ENCODE measurements around the gene SEZ6. TPM values are rescaled to one million over a fixed set of nuclear protein-coding genes. Genes with fewer than 3 reads are reported as not detected.

SEZ6 gene
- total RNA-seq, 1 experiment from 2014 or later: not detected

DNA sequence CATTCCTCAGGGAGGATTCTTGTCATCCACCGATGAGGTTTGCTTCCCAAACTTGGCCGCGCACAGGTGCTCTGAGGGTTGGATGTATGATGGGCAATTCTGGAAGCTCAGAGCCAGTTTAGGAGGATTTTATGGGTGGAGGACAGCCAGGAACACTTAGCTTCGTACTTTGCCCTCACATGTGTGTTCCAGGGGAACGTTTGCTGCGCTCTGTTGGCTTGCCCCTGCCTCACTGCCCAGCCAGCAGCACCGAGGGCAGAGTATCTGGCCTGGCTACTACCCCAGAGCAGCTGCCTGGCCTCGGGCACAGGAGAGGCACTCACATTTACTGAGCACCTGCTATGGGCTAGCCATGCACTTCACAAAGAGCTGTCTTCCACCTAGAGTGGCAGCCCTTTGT lies 14.1 kb downstream of the SEZ6 start:
- no peaks in the 10 kb centered on the region for H3K9me3 ChIP-seq (ENCODE audit: insufficient read depth, low read depth)
- H3F3A ChIP-seq (ENCODE audit: insufficient read depth, low read depth): no peaks in the 10 kb centered on the region
- ChIA-PET CTCF (interaction anchor here (0.6 kb wide), 1 partner anchor 128 kb away, joined by 3 read pairs; no protein-coding TSS in a partner anchor), POLR2A (ENCODE audit: unreplicated experiment) (no interaction called here)
- no TSS peak for BruUV-seq (replicated peaks)
- 0 out of 2 replicates have a peak, but pooled peaks cover 4% of the 10 kb centered on the region for H3K4me1 ChIP-seq (replicated peaks; ENCODE audit: insufficient read depth)
- no peak overlapping the region for H3K4me3 ChIP-seq
- H3K9me2 ChIP-seq (ENCODE audit: insufficient read depth): no peaks in the 10 kb centered on the region
- DNase-seq: no peak
- no peaks in the 10 kb centered on the region for H4K20me1 ChIP-seq (ENCODE audit: insufficient read depth)
- peaks cover 18% of the 10 kb centered on the region; the same call in 1 of the 2 replicates for H3K27me3 ChIP-seq (ENCODE audit: insufficient read depth, low read depth)
- no peak overlapping the region for H3K27ac ChIP-seq
- TF ChIP-seq, protein P1, sequence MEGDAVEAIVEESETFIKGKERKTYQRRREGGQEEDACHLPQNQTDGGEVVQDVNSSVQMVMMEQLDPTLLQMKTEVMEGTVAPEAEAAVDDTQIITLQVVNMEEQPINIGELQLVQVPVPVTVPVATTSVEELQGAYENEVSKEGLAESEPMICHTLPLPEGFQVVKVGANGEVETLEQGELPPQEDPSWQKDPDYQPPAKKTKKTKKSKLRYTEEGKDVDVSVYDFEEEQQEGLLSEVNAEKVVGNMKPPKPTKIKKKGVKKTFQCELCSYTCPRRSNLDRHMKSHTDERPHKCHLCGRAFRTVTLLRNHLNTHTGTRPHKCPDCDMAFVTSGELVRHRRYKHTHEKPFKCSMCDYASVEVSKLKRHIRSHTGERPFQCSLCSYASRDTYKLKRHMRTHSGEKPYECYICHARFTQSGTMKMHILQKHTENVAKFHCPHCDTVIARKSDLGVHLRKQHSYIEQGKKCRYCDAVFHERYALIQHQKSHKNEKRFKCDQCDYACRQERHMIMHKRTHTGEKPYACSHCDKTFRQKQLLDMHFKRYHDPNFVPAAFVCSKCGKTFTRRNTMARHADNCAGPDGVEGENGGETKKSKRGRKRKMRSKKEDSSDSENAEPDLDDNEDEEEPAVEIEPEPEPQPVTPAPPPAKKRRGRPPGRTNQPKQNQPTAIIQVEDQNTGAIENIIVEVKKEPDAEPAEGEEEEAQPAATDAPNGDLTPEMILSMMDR (conservative IDR thresholded peaks at IDR 0.05): no peak
- no peak for TF ChIP-seq EZH2 (IDR thresholded peaks at IDR 0.05; ENCODE audit: low read depth)
- no peaks in the 10 kb centered on the region for H3K79me2 ChIP-seq (ENCODE audit: low read depth)
- intact Hi-C loops (cut with micrococcal nuclease; ENCODE audit: unreplicated experiment): no loop called here
- no peaks in the 10 kb centered on the region for H3K36me3 ChIP-seq (ENCODE audit: low read depth)
- no peak overlapping the region for H3K4me2 ChIP-seq
- H2AFZ ChIP-seq: no peak overlapping the region

DNA sequence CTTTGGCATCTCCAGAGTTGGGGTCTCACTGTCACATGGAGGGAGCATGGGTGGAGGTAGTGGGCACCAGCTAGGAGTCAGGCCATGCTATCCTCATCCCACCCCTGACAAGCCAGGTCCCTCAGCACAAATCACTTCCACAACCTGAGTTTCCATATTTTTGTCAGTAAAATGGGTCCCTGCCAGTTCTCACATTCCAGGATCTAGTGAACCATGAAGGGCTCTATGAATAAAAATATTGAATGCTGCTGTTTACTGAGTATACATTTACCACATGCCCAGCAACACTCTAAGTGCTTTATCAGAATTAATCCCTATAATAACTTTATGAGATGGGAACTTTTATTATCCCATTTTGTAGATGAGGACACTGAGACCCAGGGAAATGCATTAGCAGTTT lies 16.8 kb downstream of the SEZ6 start:
- no peak for DNase-seq
- H3K36me3 ChIP-seq (ENCODE audit: low read depth): no peaks in the 10 kb centered on the region
- no peaks in the 10 kb centered on the region for H3K4me1 ChIP-seq (replicated peaks; ENCODE audit: insufficient read depth)
- no peak overlapping the region for H3K27ac ChIP-seq
- peaks cover 17% of the 10 kb centered on the region; the same call in 1 of the 2 replicates for H3K27me3 ChIP-seq (ENCODE audit: insufficient read depth, low read depth)
- TF ChIP-seq, protein P1 (conservative IDR thresholded peaks at IDR 0.05): no peak
- no peak for TF ChIP-seq EZH2 (IDR thresholded peaks at IDR 0.05; ENCODE audit: low read depth)
- no peaks in the 10 kb centered on the region for H3F3A ChIP-seq (ENCODE audit: insufficient read depth, low read depth)
- BruUV-seq (replicated peaks): no TSS peak
- intact Hi-C loops (cut with micrococcal nuclease; ENCODE audit: unreplicated experiment): no loop called here
- no peaks in the 10 kb centered on the region for H3K79me2 ChIP-seq (ENCODE audit: low read depth)
- H2AFZ ChIP-seq: no peak overlapping the region
- no peak overlapping the region for H3K4me2 ChIP-seq
- no peaks in the 10 kb centered on the region for H3K9me3 ChIP-seq (ENCODE audit: insufficient read depth, low read depth)
- no peaks in the 10 kb centered on the region for H4K20me1 ChIP-seq (ENCODE audit: insufficient read depth)
- H3K4me3 ChIP-seq: no peak overlapping the region
- no peaks in the 10 kb centered on the region for H3K9me2 ChIP-seq (ENCODE audit: insufficient read depth)
- POLR2A ChIA-PET (ENCODE audit: unreplicated experiment): no interaction called here
- CTCF ChIA-PET: no interaction called here

DNA sequence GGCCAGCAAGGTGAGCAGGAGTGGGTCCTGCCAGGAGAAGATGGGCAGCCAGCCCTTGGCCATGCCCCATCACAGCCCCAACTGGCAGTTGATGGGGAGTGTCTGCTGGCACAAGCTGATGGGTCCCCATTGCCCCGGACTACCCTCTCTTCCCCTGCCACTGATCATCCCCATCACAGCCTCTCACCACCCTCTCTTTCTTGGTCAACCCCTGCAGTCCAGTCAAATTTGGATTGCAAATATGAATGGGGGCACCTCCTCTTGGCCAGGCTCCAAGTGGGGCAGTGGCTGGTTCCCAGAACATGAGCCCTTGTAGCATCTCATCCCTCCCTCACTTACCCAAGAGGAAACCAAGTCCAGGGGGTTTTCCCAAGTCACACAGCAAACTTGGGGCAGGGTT lies 17.4 kb downstream of the SEZ6 start:
- POLR2A ChIA-PET (ENCODE audit: unreplicated experiment): no interaction called here
- no peak for DNase-seq
- CTCF ChIA-PET: no interaction called here
- TF ChIP-seq EZH2 (IDR thresholded peaks at IDR 0.05; ENCODE audit: low read depth): no peak
- TF ChIP-seq, protein P1 (conservative IDR thresholded peaks at IDR 0.05): no peak
- H3K9me3 ChIP-seq (ENCODE audit: insufficient read depth, low read depth): no peaks in the 10 kb centered on the region
- no peaks in the 10 kb centered on the region for H4K20me1 ChIP-seq (ENCODE audit: insufficient read depth)
- no peak overlapping the region for H3K27ac ChIP-seq
- peaks cover 17% of the 10 kb centered on the region; the same call in 1 of the 2 replicates for H3K27me3 ChIP-seq (ENCODE audit: insufficient read depth, low read depth)
- no peak overlapping the region for H3K4me3 ChIP-seq
- no TSS peak for BruUV-seq (replicated peaks)
- no peaks in the 10 kb centered on the region for H3K79me2 ChIP-seq (ENCODE audit: low read depth)
- H2AFZ ChIP-seq: no peak overlapping the region
- no peaks in the 10 kb centered on the region for H3K36me3 ChIP-seq (ENCODE audit: low read depth)
- no peak overlapping the region for H3K4me2 ChIP-seq
- H3K9me2 ChIP-seq (ENCODE audit: insufficient read depth): no peaks in the 10 kb centered on the region
- H3K4me1 ChIP-seq (replicated peaks; ENCODE audit: insufficient read depth): no peaks in the 10 kb centered on the region
- intact Hi-C loops (cut with micrococcal nuclease; ENCODE audit: unreplicated experiment): no loop called here
- H3F3A ChIP-seq (ENCODE audit: insufficient read depth, low read depth): no peaks in the 10 kb centered on the region

Measured in PC-9 (cell line).